ENCODE results near the gene BTBD2. TPM values are rescaled to one million over a fixed set of nuclear protein-coding genes. Genes with fewer than 3 reads are reported as not detected.

The BTBD2 gene
- total RNA-seq, 1 donor from 2014 or later = 118 TPM

- H3K36me3 Mint-ChIP-seq = peaks cover 4% of the 10 kb centered on the region
- H3K4me1 Mint-ChIP-seq = peaks cover 14% of the 10 kb centered on the region
- H3K27me3 Mint-ChIP-seq (ENCODE audit: low read depth) = no peaks in the 10 kb centered on the region
- no peak overlapping the region for H3K27ac Mint-ChIP-seq
- no peak overlapping the region for H3K4me3 Mint-ChIP-seq
- no peak for TF ChIP-seq CTCF (IDR thresholded peaks at IDR 0.05; ENCODE audit: unreplicated experiment)
- DNase-seq (ENCODE audit: low spot score in 2 of 2, unreplicated experiment in 2 of 2) = peak in 1 of 2 experiments; percentile 34
- H3K9me3 Mint-ChIP-seq = no peaks in the 10 kb centered on the region
Observed at GRCh38 chr19:2033825-2034159, 18.3 kb upstream of the BTBD2 start.

GRCh38 chr19:2033115-2033824, 17.8 kb upstream of the BTBD2 start:
- Mint-ChIP-seq H3K9me3 (no peaks in the 10 kb centered on the region), H3K4me3 (no peak overlapping the region), H3K27ac (no peak overlapping the region), H3K4me1 (peaks cover 14% of the 10 kb centered on the region), H3K36me3 (peaks cover 4% of the 10 kb centered on the region), H3K27me3 (ENCODE audit: low read depth) (no peaks in the 10 kb centered on the region)
- no peak for TF ChIP-seq CTCF (IDR thresholded peaks at IDR 0.05; ENCODE audit: unreplicated experiment)
- DNase-seq (ENCODE audit: low spot score in 2 of 2, unreplicated experiment in 2 of 2) = no peak

- H3K27ac Mint-ChIP-seq = peak overlapping the region; percentile 78
- no peak for TF ChIP-seq CTCF (IDR thresholded peaks at IDR 0.05; ENCODE audit: unreplicated experiment)
- no peaks in the 10 kb centered on the region for H3K36me3 Mint-ChIP-seq
- no peak for DNase-seq (ENCODE audit: low spot score in 2 of 2, unreplicated experiment in 2 of 2)
- no peak overlapping the region for H3K4me3 Mint-ChIP-seq
- no peaks in the 10 kb centered on the region for H3K9me3 Mint-ChIP-seq
- no peaks in the 10 kb centered on the region for H3K27me3 Mint-ChIP-seq (ENCODE audit: low read depth)
- peaks cover 12% of the 10 kb centered on the region for H3K4me1 Mint-ChIP-seq
Observed at GRCh38 chr19:2032296-2032941, 16.9 kb upstream of the BTBD2 start.

GRCh38 chr19:2027361-2027760, 11.8 kb upstream of the BTBD2 start:
- no peak for DNase-seq (ENCODE audit: low spot score in 2 of 2, unreplicated experiment in 2 of 2)
- H3K27ac Mint-ChIP-seq = no peak overlapping the region
- peaks cover 7% of the 10 kb centered on the region for H3K4me1 Mint-ChIP-seq
- no peaks in the 10 kb centered on the region for H3K27me3 Mint-ChIP-seq (ENCODE audit: low read depth)
- TF ChIP-seq CTCF (IDR thresholded peaks at IDR 0.05; ENCODE audit: unreplicated experiment) = no peak
- no peaks in the 10 kb centered on the region for H3K36me3 Mint-ChIP-seq
- H3K4me3 Mint-ChIP-seq = no peak overlapping the region
- H3K9me3 Mint-ChIP-seq = no peaks in the 10 kb centered on the region

GRCh38 chr19:2026770-2027169, 11.3 kb upstream of the BTBD2 start:
- H3K36me3 Mint-ChIP-seq = no peaks in the 10 kb centered on the region
- no peak overlapping the region for H3K4me3 Mint-ChIP-seq
- no peaks in the 10 kb centered on the region for H3K27me3 Mint-ChIP-seq (ENCODE audit: low read depth)
- H3K9me3 Mint-ChIP-seq = no peaks in the 10 kb centered on the region
- no peak overlapping the region for H3K27ac Mint-ChIP-seq
- H3K4me1 Mint-ChIP-seq = peaks cover under 1% of the 10 kb centered on the region
- no peak for TF ChIP-seq CTCF (IDR thresholded peaks at IDR 0.05; ENCODE audit: unreplicated experiment)
- no peak for DNase-seq (ENCODE audit: low spot score in 2 of 2, unreplicated experiment in 2 of 2)
